CD4-positive, alpha-beta T cell treated with Interferon alpha-2 for 1 hour (primary cell): ENCODE results near the gene HOXA11.

ENCODE experiments used
- DNase-seq, 2 donors: peaks; one replicate each; pipeline ENCODE4 v3.0.0-alpha.2; 2020 to 2022

HOXA11 gene

GRCh38 chr7:27192546-27193334 lies 7.7 kb upstream of the HOXA11 start:
- DNase-seq, result no peak

DNA sequence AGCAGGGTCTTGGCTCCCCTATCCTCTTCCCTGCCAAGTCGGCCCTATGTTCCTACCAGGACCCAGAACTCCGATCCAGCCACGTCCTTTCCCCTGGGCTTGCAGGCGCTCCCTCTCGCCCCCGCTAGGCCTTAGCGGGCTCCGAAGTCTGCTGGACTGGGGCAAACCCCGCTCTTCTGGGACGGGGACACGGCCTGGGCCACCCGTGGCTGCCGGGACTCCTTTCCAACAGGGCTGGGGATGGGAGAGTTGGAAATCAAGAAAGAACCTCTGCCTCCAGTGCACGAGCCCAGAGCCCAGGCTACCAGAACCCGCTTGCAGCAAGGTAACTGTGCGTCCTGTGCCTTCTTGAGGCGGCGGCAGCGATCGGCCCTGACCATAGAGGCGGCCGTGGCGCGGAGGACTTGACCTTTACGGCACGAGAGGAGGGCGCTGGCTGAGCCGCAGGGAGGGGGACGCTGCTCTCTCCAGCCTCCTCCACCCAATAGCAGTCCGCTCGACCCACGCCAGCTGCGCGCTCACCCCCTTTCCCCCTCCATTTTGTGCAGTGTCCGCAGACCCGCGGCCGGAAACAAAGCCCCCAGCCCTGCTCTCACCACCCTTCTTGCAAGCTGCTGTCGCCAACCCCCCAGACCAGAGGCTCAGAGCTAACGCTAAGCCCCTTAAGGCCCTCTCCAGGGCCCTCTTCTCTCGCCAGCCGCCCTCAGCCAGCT lies 7.0 kb upstream of the HOXA11 start:
- no peak for DNase-seq

DNA sequence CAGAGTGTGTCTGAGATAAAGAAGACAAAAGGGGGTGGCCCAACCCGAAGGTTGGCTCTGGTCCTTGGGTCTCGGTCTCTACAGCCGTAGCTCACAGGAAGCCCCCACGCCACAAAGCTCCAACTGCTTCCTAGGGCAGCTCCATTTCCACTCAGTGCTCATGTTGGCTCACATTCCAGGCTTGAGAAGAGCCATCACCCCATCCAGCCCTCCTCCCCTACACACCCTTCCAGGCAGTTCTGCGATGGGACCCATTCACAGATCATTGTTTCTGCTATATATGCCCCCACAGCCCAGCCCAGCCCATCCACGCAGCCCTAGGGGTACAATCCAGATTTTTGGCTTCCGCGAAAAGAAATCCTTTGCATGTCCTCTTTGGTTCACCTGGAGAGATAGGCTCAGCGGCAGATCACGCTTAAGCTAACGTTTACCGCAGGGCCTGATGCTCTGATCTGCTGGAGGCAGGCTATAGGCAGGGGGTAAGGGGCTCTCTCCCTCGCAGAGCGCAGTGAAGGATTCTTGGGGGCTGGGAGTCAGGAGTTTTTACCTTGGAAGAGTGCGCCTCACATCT lies 6.2 kb upstream of the HOXA11 start:
- no peak for DNase-seq

- no peak for DNase-seq
Measured at GRCh38 chr7:27189997-27190748, 5.1 kb upstream of the HOXA11 start.

GRCh38 chr7:27189295-27189996 lies 4.4 kb upstream of the HOXA11 start:
- no peak for DNase-seq

- DNase-seq, result peak in 1 of 2 donors; percentile 33
Measured at GRCh38 chr7:27188386-27189294, 3.6 kb upstream of the HOXA11 start.

- no peak for DNase-seq
Measured at GRCh38 chr7:27187475-27188385, 2.7 kb upstream of the HOXA11 start.

DNA sequence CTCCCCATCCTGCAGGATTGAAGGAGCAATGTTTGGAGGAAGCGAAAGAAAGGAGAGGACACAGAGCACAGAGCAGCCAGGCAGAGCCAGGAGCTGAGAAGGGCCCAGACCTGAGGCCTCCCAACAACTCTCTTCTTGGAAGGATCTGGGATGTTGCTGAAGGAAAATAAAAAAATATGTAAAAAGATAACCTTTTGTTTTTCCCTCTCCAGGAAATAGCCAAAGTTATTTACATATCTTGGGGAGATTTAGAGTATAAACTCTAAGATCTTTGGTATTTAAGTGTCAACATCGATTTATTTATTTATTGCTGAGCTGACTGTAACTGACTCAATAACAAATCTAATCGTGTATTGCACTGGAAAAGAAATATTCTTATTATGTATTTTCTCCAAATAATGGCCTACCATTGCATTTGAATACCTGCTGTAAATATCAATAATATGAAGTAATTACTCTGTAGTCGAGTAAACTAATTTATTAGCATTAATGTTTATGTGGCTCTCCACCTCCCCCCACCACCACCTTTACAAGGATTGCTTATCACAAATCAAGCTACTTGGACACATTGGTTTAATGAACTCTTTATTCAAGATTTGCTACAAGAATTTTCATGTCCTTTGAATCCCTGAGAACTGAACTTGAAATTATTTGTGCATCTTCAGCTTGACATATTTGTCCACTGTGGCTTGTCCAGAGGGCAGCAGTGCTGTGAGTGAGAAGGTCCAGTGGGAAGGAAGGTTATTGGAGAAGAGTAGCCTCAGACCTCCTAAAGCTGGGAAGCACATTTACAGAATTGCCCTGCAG lies 1.8 kb upstream of the HOXA11 start:
- DNase-seq, result no peak

DNA sequence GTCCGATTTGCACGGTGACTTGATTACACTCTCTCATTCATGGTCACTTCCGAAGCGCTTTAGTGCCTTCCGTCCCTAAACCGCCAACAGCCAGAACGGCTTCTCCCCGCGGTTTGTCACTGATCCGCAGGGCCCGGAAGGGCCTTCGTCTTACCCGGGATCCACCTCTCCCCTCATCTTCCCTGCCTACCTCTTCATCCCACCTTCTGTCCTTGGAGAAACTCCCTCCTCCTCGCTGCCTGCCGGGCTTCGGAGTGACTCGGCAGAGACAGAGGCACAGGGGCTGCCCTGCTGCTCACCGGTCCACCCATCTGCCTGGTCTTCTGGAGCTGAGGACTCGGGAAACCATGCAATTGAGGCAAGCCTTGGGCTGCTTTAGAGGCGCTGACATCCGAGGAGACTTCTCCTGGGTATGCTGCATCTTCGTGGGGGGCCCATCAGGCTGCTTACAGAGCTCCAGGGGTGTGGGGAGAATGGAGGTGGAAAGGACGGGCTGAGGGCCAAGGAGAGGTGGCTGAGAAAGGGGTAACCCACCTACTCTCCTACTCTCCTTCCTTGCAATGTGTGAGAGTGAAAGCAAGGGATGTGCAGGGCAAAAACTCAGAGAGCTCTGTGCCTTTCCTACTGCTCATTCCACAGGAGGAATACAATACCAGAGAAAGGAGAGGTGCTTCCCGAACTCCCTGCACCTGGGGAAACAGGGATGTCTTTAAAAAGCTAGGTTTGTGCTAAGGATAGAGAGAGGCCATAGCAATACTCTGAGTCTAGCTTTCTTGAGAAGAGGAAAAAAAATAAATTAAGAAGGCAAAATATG lies 1.0 kb upstream of the HOXA11 start:
- no peak for DNase-seq

DNA sequence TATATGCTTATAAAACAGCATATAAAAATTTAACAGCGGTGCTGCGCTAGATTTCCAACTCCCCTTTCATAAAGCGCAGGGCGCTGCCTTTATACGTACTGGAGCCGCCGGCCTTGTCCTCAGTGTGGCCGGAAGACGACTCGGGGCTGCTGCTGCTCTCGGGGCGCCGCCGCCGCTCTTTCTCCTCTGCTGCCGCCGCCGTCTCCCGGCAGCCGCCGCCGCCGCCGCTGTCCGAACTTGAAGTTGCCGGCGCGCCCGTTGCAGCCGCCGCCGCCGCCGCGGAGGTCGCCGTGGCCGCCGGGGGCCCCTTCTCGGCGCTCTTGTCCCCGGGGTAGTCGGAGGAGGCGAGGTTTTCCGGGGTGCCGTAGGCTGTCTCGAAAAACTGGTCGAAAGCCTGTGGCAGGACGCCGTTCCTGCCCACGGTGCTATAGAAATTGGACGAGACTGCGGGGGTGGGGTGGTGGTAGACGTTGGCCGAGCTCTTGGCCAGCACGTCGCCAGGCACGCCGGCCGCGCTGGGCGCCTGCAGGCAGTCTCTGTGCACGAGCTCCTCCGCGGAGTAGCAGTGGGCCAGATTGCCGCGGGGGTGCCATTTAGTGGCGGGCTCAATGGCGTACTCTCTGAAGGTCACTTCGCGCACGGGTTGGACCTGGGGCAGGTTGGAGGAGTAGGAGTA lies 557 bp downstream of the HOXA11 start:
- DNase-seq, result no peak

DNA sequence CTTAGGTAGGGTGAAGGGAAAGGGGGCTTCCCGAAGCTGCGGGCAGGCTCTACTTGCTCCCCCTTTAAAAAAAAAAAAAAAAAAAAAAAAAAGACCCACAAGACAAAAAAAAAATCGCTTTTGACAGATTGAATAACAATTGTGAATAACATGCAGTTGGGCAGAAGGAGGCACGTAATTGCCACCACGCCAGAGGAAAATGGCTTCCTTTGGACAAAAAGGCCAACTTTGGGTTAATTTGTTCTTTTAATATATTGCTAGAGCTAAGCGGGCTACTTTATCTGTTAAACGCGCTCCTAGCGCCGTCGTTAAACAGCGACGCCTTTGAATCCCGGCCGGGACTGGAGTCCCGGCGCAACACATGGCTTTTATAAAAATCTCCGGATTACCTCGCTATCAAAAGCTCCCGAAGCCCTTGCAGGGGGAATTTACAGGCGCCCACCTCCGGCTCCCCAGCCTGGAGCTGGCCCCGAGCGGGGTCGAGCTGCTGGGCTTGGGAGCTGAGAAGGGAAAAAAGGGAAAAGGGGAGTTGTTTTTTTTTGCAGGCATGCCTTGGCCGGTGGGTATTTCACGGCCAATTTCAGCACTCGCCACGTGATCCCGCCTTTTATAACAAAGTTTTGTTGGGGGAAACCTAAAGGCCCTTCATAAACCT lies 1.2 kb downstream of the HOXA11 start:
- DNase-seq, result no peak

GRCh38 chr7:27182861-27183681 lies 2.0 kb downstream of the HOXA11 start:
- no peak for DNase-seq

GRCh38 chr7:27182285-27182841 lies 2.7 kb downstream of the HOXA11 start:
- DNase-seq, result no peak

GRCh38 chr7:27181795-27182275 lies 3.2 kb downstream of the HOXA11 start:
- no peak for DNase-seq

DNA sequence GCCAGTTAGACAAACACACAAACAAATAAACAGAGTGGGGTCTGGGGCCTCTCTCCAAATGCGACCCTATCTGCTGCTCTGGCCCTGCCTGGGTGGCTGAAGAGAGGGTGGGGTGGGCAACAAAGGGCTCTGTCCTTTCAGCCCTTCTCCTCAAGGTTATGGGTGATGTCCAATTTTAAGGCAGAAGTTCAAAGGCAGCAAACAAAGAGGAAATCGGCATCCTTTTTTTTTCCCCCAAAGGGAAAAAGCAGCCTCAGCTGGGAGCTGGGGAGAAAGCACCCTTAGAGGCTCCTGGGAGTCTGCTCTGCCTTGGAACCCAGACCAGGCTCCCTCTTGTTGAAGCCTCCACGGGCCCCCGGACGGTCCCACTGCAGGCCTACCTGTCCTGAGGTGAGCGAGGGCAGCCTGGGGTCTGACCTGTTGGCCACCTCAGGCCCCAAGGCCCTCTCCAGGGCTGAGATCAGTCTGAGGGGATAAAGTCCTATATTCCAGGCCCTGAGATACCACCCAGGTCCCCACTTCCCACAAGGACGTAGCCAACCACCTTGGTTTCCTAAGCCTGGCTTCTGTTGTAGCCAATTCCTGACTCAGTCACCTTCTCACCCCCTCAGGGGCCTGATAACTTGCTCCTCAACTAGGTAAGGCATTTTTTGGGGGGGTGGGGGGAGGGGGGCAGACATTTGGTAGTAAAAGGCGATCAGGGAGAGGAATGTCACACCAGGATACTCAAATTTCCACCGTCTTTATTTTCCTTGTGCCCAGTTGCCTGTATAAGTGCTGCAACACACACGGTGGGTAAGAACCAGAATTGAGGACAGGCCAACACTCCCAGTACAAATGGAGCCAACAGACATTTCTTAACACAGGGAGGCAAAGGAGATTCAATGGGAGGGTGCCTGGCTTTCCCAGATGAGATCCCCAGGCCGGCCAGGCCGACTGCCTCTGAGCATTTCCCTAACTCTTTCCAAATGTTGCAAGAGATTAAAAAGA lies 4.3 kb downstream of the HOXA11 start:
- no peak for DNase-seq
